ENCODE data around the gene RPL31.

The RPL31 gene

DNA sequence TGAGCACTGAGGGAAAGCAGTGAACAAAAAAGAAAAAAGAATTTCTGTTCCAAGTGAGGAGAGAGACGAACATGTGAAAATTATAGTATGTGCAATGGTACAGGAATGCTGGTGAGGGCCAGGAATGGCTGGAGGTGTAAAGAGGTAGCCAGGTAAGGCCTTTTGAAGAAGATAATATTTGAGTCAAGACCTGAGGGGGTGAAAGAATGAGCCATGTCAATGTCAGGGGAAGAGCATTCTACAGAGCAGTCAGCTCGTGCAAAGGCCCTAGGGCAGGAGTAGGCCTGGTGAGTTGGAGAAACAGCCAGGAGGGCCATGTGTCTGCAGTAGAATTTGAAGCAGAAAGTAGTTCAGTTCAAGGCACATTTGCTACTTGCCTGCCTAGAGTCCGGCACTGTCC lies 12.4 kb upstream of the RPL31 start:
- TF ChIP-seq EZH2 (optimal IDR thresholded peaks at IDR 0.05; ENCODE audit: low read depth, low read length) = no peak
- TF ChIP-seq EZH2phosphoT487 (IDR thresholded peaks at IDR 0.05; ENCODE audit: low read length) = no peak
- TF ChIP-seq, protein P1, sequence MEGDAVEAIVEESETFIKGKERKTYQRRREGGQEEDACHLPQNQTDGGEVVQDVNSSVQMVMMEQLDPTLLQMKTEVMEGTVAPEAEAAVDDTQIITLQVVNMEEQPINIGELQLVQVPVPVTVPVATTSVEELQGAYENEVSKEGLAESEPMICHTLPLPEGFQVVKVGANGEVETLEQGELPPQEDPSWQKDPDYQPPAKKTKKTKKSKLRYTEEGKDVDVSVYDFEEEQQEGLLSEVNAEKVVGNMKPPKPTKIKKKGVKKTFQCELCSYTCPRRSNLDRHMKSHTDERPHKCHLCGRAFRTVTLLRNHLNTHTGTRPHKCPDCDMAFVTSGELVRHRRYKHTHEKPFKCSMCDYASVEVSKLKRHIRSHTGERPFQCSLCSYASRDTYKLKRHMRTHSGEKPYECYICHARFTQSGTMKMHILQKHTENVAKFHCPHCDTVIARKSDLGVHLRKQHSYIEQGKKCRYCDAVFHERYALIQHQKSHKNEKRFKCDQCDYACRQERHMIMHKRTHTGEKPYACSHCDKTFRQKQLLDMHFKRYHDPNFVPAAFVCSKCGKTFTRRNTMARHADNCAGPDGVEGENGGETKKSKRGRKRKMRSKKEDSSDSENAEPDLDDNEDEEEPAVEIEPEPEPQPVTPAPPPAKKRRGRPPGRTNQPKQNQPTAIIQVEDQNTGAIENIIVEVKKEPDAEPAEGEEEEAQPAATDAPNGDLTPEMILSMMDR (IDR thresholded peaks at IDR 0.05; ENCODE audit: low read length) = no peak
- Histone ChIP-seq H3K79me2 (ENCODE audit: low read length) (no peaks in the 10 kb centered on the region), H3K4me3 (ENCODE audit: low read length) (no peak overlapping the region), H3K9me2 (replicated peaks; ENCODE audit: insufficient read depth, low read length) (no peaks in the 10 kb centered on the region), H3K9ac (ENCODE audit: low read length) (no peak overlapping the region), H4K20me1 (ENCODE audit: insufficient read depth, low read length) (no peaks in the 10 kb centered on the region), H3F3A (ENCODE audit: insufficient read depth, low read length) (no peaks in the 10 kb centered on the region), H3K27ac (ENCODE audit: low read length) (no peak overlapping the region), H3K36me3 (replicated peaks; ENCODE audit: insufficient read depth, low read length) (no peaks in the 10 kb centered on the region), H3K4me1 (ENCODE audit: low read length) (no peaks in the 10 kb centered on the region), H2AFZ (ENCODE audit: low read length) (no peak overlapping the region), H3K27me3 (replicated peaks; ENCODE audit: insufficient read depth, low read length) (no peaks in the 10 kb centered on the region), H3K4me2 (ENCODE audit: low read depth, low read length) (no peak overlapping the region), H3K9me3 (replicated peaks; ENCODE audit: insufficient read depth, low read length) (no peaks in the 10 kb centered on the region)
- DNase-seq = no peak

DNA sequence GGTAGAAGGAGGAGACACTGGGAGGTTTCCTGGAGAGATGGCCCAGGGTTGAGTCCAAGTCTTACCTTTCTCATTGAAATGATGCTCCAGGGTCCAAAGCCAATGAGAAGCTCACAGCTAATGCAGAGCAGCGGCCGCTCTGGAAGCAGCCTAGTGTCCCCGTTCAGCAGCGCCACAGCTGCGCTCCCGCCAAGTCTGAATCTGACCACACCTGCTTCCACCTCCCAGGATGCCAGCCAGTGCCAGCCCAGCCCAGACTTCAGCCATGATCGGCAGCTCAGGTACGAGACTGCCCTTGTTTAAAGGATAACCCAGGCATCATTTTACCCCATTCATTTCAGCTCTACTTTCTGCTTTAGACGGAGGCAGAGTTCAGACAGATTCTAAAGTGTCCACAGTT lies 11.9 kb upstream of the RPL31 start:
- Histone ChIP-seq H3K9me2 (replicated peaks; ENCODE audit: insufficient read depth, low read length) (no peaks in the 10 kb centered on the region), H4K20me1 (ENCODE audit: insufficient read depth, low read length) (no peaks in the 10 kb centered on the region), H3K27me3 (replicated peaks; ENCODE audit: insufficient read depth, low read length) (no peaks in the 10 kb centered on the region), H3K4me1 (ENCODE audit: low read length) (no peaks in the 10 kb centered on the region), H3K9me3 (replicated peaks; ENCODE audit: insufficient read depth, low read length) (no peaks in the 10 kb centered on the region), H2AFZ (ENCODE audit: low read length) (no peak overlapping the region), H3K27ac (ENCODE audit: low read length) (no peak overlapping the region), H3K36me3 (replicated peaks; ENCODE audit: insufficient read depth, low read length) (no peaks in the 10 kb centered on the region), H3K4me3 (ENCODE audit: low read length) (no peak overlapping the region), H3K4me2 (ENCODE audit: low read depth, low read length) (no peak overlapping the region), H3F3A (ENCODE audit: insufficient read depth, low read length) (no peaks in the 10 kb centered on the region), H3K9ac (ENCODE audit: low read length) (no peak overlapping the region), H3K79me2 (ENCODE audit: low read length) (no peaks in the 10 kb centered on the region)
- TF ChIP-seq EZH2 (optimal IDR thresholded peaks at IDR 0.05; ENCODE audit: low read depth, low read length) (no peak), EZH2phosphoT487 (IDR thresholded peaks at IDR 0.05; ENCODE audit: low read length) (no peak)
- TF ChIP-seq, protein P1 (IDR thresholded peaks at IDR 0.05; ENCODE audit: low read length) = no peak
- no peak for DNase-seq

DNA sequence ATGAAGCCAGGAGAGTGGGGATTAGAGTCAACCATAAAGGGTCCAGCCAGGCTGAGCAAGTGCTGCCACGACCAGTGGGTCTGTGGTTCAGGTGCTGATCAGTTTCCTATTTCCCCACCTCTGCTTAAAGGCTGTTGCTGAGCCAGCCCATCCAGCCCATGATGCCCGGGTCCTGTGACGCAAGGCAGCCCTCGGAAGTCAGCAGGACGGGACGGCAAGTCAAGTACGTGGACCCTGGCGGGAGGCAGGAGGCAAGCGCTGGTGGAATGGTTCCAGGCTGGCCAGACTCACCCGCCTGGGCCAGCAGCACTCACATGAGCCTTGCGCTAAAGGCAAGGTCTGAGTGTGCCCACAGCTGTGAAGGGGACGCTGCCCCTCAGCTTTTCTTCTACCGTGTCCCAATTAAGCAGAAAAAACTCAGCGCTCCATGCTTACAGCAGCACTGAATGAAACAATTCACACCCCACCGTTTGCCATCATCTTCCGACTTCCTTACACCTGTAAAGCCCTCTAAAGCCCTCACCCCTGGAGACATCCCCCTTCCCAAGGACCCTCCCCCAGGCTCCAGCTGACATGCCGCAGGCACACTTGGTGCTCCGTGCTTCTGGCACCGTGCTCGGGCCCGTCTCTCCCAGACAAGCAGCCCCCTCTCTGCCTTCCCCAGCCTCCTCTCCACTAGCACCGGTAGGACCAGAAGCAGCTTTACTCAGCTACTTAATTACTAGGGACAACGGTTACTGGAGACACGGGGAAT lies 11.3 kb upstream of the RPL31 start:
- TF ChIP-seq EZH2 (optimal IDR thresholded peaks at IDR 0.05; ENCODE audit: low read depth, low read length) (no peak), EZH2phosphoT487 (IDR thresholded peaks at IDR 0.05; ENCODE audit: low read length) (no peak)
- TF ChIP-seq, protein P1 (IDR thresholded peaks at IDR 0.05; ENCODE audit: low read length) = no peak
- Histone ChIP-seq H3K36me3 (replicated peaks; ENCODE audit: insufficient read depth, low read length) (no peaks in the 10 kb centered on the region), H3K27me3 (replicated peaks; ENCODE audit: insufficient read depth, low read length) (no peaks in the 10 kb centered on the region)

More for the DNA sequence above, 11.3 kb upstream of the RPL31 start:
- Histone ChIP-seq H3K4me1 (ENCODE audit: low read length) (no peaks in the 10 kb centered on the region), H4K20me1 (ENCODE audit: insufficient read depth, low read length) (no peaks in the 10 kb centered on the region), H3K4me3 (ENCODE audit: low read length) (no peak overlapping the region), H3K9ac (ENCODE audit: low read length) (no peak overlapping the region), H3F3A (ENCODE audit: insufficient read depth, low read length) (no peaks in the 10 kb centered on the region), H3K4me2 (ENCODE audit: low read depth, low read length) (no peak overlapping the region), H3K27ac (ENCODE audit: low read length) (no peak overlapping the region), H2AFZ (ENCODE audit: low read length) (no peak overlapping the region), H3K9me2 (replicated peaks; ENCODE audit: insufficient read depth, low read length) (no peaks in the 10 kb centered on the region), H3K79me2 (ENCODE audit: low read length) (no peaks in the 10 kb centered on the region), H3K9me3 (replicated peaks; ENCODE audit: insufficient read depth, low read length) (no peaks in the 10 kb centered on the region)
- DNase-seq = no peak

Measured in MM.1S (cell line).